SK-N-SH (cell line): Measurements from ENCODE around the gene EEF1B2. TPM values are rescaled to one million over a fixed set of nuclear protein-coding genes. Genes with fewer than 3 reads are reported as not detected.

Source experiments
- CTCF ChIA-PET: fragments of 300-600, 350-600 bp; formaldehyde crosslinking; extraction: SDS; loops from one replicate; lab custom pipeline; 2021; lab: Yijun Ruan, JAX
- POLR2A ChIA-PET: fragments of 350-600 bp; sonication (Branson Sonifier 250); formaldehyde crosslinking; extraction: SDS; loops from one replicate; lab custom pipeline; 2020; ENCODE audit warnings: antibody characterized with exemption, inconsistent platforms; lab: Yijun Ruan, JAX
- DNase-seq: peaks from one replicate; pipeline ENCODE4 v3.0.0; 2012
- H2AFZ ChIP-seq: fragments of 200-600 bp; sonication (generic); 2 replicates; pipeline ENCODE4 v1.8.1; 2016; ENCODE audit warnings: antibody characterized with exemption, mild to moderate bottlenecking, low read depth
- H3F3A ChIP-seq: fragments of 200-600 bp; sonication (generic); replicated peaks from 2 replicates; pipeline ENCODE3; 2016; ENCODE audit warnings: antibody characterized with exemption, mild to moderate bottlenecking; ENCODE audit not compliant: insufficient read depth
- H3K27ac ChIP-seq, 2 experiments: fragments of 200-500 bp in 1 of 2; fragments of 200-600 bp in 1 of 2; sonication (Bioruptor generic) in 1 of 2; sonication (generic), shearing (Covaris generic) in 1 of 2; 2 replicates each; pipeline versions ENCODE4 v1.5.1 to v1.6.1; 2014 to 2016; ENCODE audit warnings: low read depth in 2 of 2, inconsistent platforms in 1 of 2, low read length in 1 of 2, mild to moderate bottlenecking in 1 of 2, mixed read lengths in 1 of 2
- H3K27me3 ChIP-seq: fragments of 200-600 bp; sonication (generic), shearing (Covaris generic); 2 replicates; pipeline ENCODE4 v1.6.1; 2016; ENCODE audit warnings: mixed run types; ENCODE audit not compliant: insufficient read depth
- H3K36me3 ChIP-seq, 2 experiments: fragments of 200-500 bp in 1 of 2; fragments of 200-600 bp in 1 of 2; sonication (Bioruptor generic) in 1 of 2; sonication (generic) in 1 of 2; replicated peaks in 1 of 2; 2 replicates each; pipeline versions ENCODE3 to v1.5.1; 2014 to 2016; ENCODE audit warnings: low read length in 1 of 2, mild to moderate bottlenecking in 1 of 2; ENCODE audit not compliant: insufficient read depth in 2 of 2, control insufficient read depth in 1 of 2
- H3K4me1 ChIP-seq, 2 experiments: fragments of 200-500 bp in 1 of 2; fragments of 200-600 bp in 1 of 2; sonication (Bioruptor generic) in 1 of 2; sonication (generic), shearing (Covaris generic) in 1 of 2; 2 replicates each; pipeline versions ENCODE4 v1.5.1 to v1.6.1; 2014 to 2016; ENCODE audit warnings: low read depth in 1 of 2, low read length in 1 of 2, mixed run types in 1 of 2; ENCODE audit not compliant: insufficient read depth in 2 of 2, control insufficient read depth in 1 of 2
- H3K4me2 ChIP-seq: fragments of 200-600 bp; sonication (generic), shearing (Covaris generic); 2 replicates; pipeline ENCODE4 v1.6.1; 2017; ENCODE audit warnings: mixed run types
- H3K4me3 ChIP-seq, 2 experiments: fragments of 200-500 bp in 1 of 2; fragments of 200-600 bp in 1 of 2; sonication (Bioruptor generic) in 1 of 2; sonication (generic), shearing (Covaris generic) in 1 of 2; 2 replicates each; pipeline versions ENCODE4 v1.5.1 to v1.8.1; 2014 to 2016; ENCODE audit warnings: low read depth in 2 of 2, inconsistent platforms in 1 of 2, low read length in 1 of 2, mild to moderate bottlenecking in 1 of 2, mixed read lengths in 1 of 2, moderate library complexity in 1 of 2
- H3K79me2 ChIP-seq: fragments of 200-600 bp; sonication (generic); 2 replicates; pipeline ENCODE4 v1.8.1; 2017; ENCODE audit warnings: mild to moderate bottlenecking; ENCODE audit not compliant: insufficient read depth
- H3K9ac ChIP-seq: fragments of 200-600 bp; sonication (generic); 2 replicates; pipeline ENCODE4 v1.6.1; 2017; ENCODE audit warnings: mixed run types
- H3K9me2 ChIP-seq: fragments of 200-600 bp; sonication (generic); 2 replicates; pipeline ENCODE4 v1.6.1; 2017; ENCODE audit warnings: mixed run types
- H3K9me3 ChIP-seq: fragments of 200-600 bp; sonication (generic); 2 replicates; pipeline ENCODE4 v1.6.1; 2017; ENCODE audit warnings: mixed run types, mild to moderate bottlenecking, moderate library complexity
- H4K20me1 ChIP-seq: fragments of 200-600 bp; sonication (generic); 2 replicates; pipeline ENCODE4 v1.6.1; 2017; ENCODE audit warnings: mild to moderate bottlenecking, mixed run types; ENCODE audit not compliant: insufficient read depth
- CHD2 ChIP-seq: fragments of 150-350 bp; IDR thresholded peaks from 2 replicates; pipeline ENCODE4 v1.6.1; 2018; ENCODE audit warnings: low read length; ENCODE audit not compliant: partially characterized antibody
- ELF1 ChIP-seq: IDR thresholded peaks from 2 replicates; pipeline ENCODE4 v1.4.0; 2012
- FOSL2 ChIP-seq: IDR thresholded peaks from 2 replicates; pipeline ENCODE4 v1.4.0; 2012; ENCODE audit warnings: low read depth, mild to moderate bottlenecking, moderate library complexity, borderline replicate concordance
- FOXJ3 ChIP-seq: sonication (generic); formaldehyde crosslinking; IDR thresholded peaks from 2 replicates; pipeline ENCODE4 v1.5.1; 2020; ENCODE audit warnings: mild to moderate bottlenecking, missing genetic modification reagents
- GATA2 ChIP-seq: sonication (generic); formaldehyde crosslinking; IDR thresholded peaks from 2 replicates; pipeline ENCODE4 v1.5.0; 2020; ENCODE audit warnings: mild to moderate bottlenecking, missing genetic modification reagents
- MXI1 ChIP-seq: IDR thresholded peaks from 2 replicates; pipeline ENCODE4 v1.6.1; 2012; ENCODE audit warnings: mild to moderate bottlenecking, low read depth, low read length, improper control_type of control experiment
- NFIC ChIP-seq: IDR thresholded peaks from 2 replicates; pipeline ENCODE4 v1.4.0; 2012; ENCODE audit warnings: borderline replicate concordance
- RAD21 ChIP-seq: IDR thresholded peaks from 2 replicates; pipeline ENCODE4 v1.6.1; 2012; ENCODE audit warnings: mild to moderate bottlenecking, low read length
- RCOR1 ChIP-seq: fragments of 150-350 bp; IDR thresholded peaks from 2 replicates; pipeline ENCODE4 v1.6.1; 2017; ENCODE audit warnings: antibody characterized with exemption, low read length
- RFX5 ChIP-seq: IDR thresholded peaks from 2 replicates; pipeline ENCODE4 v1.6.1; 2012; ENCODE audit warnings: mild to moderate bottlenecking, improper control_type of control experiment, low read length
- SIN3A ChIP-seq: IDR thresholded peaks from 2 replicates; pipeline ENCODE4 v1.6.1; 2012; ENCODE audit warnings: low read depth, mild to moderate bottlenecking, low read length, moderate library complexity, borderline replicate concordance
- TAF1 ChIP-seq: IDR thresholded peaks from 2 replicates; pipeline ENCODE4 v1.6.1; 2012; ENCODE audit warnings: low read depth, mild to moderate bottlenecking, low read length, moderate library complexity, borderline replicate concordance
- WGBS: methylation state at CpG from one replicate; pipeline ENCODE4 v1.1.6; 2017; ENCODE audit warnings: low lambda C conversion rate; 5-methylcytosine and 5-hydroxymethylcytosine counted together
- polyA plus RNA-seq, 3 experiments: library from polyadenylated mRNA; depleted of rRNA; stranded (reverse); fragments of >200 nt; gene quantifications; 2 replicates each; pipeline ENCODE4 v1.2.3, GENCODE V29; 2012
- TF ChIP-seq, protein P1 (sequence below): IDR thresholded peaks from 2 replicates; pipeline ENCODE4 v1.6.1; 2012; ENCODE audit warnings: mild to moderate bottlenecking, low read depth, low read length, moderate library complexity
- TF ChIP-seq, protein P2 (sequence below): fragments of 150-350 bp; IDR thresholded peaks from 2 replicates; pipeline ENCODE4 v1.6.1; 2017; ENCODE audit warnings: antibody characterized with exemption, low read length, low read depth, borderline replicate concordance
- TF ChIP-seq, protein P3 (sequence below): IDR thresholded peaks from 2 replicates; pipeline ENCODE4; 2012

The EEF1B2 gene
- polyA plus RNA-seq, 1 of the 3 experiments (the other 2 are of a cell fraction) = 815 TPM

DNA sequence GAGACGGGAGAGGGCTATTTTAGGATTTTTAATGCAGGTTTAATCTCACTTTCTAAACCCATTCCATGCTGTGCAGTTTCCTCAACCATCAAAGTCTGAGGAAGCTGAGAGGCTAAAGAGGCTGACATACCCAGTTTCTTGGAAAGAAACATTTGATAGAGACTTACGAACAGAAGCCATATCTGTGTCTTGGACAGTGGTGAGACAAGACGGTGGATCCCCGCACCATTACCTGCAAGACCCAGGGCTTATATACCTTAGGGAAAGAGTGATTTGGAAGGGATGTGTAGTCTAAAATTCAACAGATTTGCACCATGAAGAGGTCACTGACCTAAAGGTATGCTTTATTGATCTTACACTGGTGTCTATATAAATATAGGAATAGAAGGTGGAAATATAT lies 13.5 kb downstream of the EEF1B2 start:
- no peak for DNase-seq
- Histone ChIP-seq H2AFZ (no peak overlapping the region), H3K4me1 (no peaks in the 10 kb centered on the region), H3K27ac (no peak overlapping the region), H3K79me2 (no peaks in the 10 kb centered on the region), H3K4me3 (no peak overlapping the region), H3K9me3 (no peaks in the 10 kb centered on the region), H3K9ac (no peak overlapping the region), H3K27me3 (no peaks in the 10 kb centered on the region), H3K36me3 (no peaks in the 10 kb centered on the region), H3F3A (no peaks in the 10 kb centered on the region), H3K4me2 (no peak overlapping the region), H4K20me1 (no peaks in the 10 kb centered on the region), H3K9me2 (no peaks in the 10 kb centered on the region)
- no peak for TF ChIP-seq NFIC
- CTCF ChIA-PET = no interaction called here
- POLR2A ChIA-PET = no interaction called here
- WGBS = 83% methylated on average over 4 of the region's 4 CpGs

DNA sequence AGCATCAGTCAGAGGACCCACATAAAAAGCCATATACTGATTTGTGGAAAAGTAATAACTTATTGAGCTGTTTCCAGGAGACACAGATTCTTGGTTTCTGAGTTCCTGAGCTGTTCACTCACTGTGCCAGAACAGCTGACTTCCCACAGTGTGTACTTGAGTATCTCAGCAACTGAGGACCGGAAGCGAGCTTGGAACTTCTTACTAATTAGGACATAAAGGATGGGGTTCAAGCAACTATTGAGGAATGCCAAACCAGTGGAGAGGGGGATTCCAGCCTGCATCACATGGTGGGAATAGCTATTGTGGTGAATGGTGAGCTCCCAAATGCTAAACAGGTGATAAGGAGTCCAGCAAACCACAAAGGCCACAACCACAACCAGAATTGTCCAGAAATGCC lies 16.4 kb downstream of the EEF1B2 start:
- no peaks in the 10 kb centered on the region for H3K9me2 ChIP-seq
- TF ChIP-seq NFIC (no peak), CHD2 (no peak), MXI1 (no peak), GATA2 (CRISPR knock-in tag) (no peak), TAF1 (no peak), FOXJ3 (CRISPR knock-in tag) (no peak), FOSL2 (no peak), ELF1 (no peak), RCOR1 (no peak), SIN3A (no peak), RAD21 (no peak), RFX5 (no peak)
- TF ChIP-seq, protein P1, sequence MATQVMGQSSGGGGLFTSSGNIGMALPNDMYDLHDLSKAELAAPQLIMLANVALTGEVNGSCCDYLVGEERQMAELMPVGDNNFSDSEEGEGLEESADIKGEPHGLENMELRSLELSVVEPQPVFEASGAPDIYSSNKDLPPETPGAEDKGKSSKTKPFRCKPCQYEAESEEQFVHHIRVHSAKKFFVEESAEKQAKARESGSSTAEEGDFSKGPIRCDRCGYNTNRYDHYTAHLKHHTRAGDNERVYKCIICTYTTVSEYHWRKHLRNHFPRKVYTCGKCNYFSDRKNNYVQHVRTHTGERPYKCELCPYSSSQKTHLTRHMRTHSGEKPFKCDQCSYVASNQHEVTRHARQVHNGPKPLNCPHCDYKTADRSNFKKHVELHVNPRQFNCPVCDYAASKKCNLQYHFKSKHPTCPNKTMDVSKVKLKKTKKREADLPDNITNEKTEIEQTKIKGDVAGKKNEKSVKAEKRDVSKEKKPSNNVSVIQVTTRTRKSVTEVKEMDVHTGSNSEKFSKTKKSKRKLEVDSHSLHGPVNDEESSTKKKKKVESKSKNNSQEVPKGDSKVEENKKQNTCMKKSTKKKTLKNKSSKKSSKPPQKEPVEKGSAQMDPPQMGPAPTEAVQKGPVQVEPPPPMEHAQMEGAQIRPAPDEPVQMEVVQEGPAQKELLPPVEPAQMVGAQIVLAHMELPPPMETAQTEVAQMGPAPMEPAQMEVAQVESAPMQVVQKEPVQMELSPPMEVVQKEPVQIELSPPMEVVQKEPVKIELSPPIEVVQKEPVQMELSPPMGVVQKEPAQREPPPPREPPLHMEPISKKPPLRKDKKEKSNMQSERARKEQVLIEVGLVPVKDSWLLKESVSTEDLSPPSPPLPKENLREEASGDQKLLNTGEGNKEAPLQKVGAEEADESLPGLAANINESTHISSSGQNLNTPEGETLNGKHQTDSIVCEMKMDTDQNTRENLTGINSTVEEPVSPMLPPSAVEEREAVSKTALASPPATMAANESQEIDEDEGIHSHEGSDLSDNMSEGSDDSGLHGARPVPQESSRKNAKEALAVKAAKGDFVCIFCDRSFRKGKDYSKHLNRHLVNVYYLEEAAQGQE = no peak
- TF ChIP-seq, protein P2, sequence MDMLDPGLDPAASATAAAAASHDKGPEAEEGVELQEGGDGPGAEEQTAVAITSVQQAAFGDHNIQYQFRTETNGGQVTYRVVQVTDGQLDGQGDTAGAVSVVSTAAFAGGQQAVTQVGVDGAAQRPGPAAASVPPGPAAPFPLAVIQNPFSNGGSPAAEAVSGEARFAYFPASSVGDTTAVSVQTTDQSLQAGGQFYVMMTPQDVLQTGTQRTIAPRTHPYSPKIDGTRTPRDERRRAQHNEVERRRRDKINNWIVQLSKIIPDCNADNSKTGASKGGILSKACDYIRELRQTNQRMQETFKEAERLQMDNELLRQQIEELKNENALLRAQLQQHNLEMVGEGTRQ = no peak
- TF ChIP-seq, protein P3, sequence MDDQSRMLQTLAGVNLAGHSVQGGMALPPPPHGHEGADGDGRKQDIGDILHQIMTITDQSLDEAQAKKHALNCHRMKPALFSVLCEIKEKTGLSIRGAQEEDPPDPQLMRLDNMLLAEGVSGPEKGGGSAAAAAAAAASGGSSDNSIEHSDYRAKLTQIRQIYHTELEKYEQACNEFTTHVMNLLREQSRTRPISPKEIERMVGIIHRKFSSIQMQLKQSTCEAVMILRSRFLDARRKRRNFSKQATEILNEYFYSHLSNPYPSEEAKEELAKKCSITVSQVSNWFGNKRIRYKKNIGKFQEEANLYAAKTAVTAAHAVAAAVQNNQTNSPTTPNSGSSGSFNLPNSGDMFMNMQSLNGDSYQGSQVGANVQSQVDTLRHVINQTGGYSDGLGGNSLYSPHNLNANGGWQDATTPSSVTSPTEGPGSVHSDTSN = no peak
- no peak for DNase-seq
- ChIA-PET POLR2A (no interaction called here), CTCF (interaction anchor here (1.9 kb wide), 1 partner anchor 11 kb away, joined by 7 read pairs; no protein-coding TSS in a partner anchor)
- no peaks in the 10 kb centered on the region for H4K20me1 ChIP-seq
- H3K9me3 ChIP-seq = no peaks in the 10 kb centered on the region
- H3K79me2 ChIP-seq = no peaks in the 10 kb centered on the region
- no peak overlapping the region for H2AFZ ChIP-seq
- no peaks in the 10 kb centered on the region for H3K4me1 ChIP-seq
- no peak overlapping the region for H3K27ac ChIP-seq
- H3K9ac ChIP-seq = no peak overlapping the region
- no peaks in the 10 kb centered on the region for H3K27me3 ChIP-seq
- H3K4me2 ChIP-seq = no peak overlapping the region
- no peaks in the 10 kb centered on the region for H3F3A ChIP-seq
- 73% methylated on average over 2 of the region's 2 CpGs for WGBS
- no peaks in the 10 kb centered on the region for H3K36me3 ChIP-seq
- no peak overlapping the region for H3K4me3 ChIP-seq
